ENCODE results near the gene DTNBP1. TPM values are rescaled to one million over a fixed set of nuclear protein-coding genes. Genes with fewer than 3 reads are reported as not detected.

DTNBP1 gene
- total and polyA plus RNA-seq, 2 donors (not counting 1 experiment from before 2014, with no cell fraction given), result 9.9 to 13.6 TPM

DNA sequence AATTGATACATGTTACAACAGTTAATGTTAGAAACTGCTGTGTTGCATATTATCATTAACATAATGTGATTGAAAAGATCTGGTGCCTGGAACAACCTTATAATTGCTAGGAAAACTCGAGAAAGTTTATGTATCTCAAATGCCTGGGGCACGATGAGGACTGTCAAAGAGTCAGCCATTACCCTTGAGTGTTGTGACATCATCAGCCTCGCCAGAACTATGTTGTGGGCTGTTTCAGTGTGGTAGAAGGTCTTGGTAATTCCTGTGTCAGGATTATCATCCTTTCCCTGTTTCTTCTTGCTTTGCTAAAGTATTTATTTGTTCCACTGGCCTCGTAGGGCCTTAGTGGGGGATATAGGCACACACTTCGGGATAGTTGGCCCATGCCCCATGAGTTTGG, 185.1 kb downstream of the DTNBP1 start:
- Histone ChIP-seq H3K9me3 (ENCODE audit: control insufficient read depth, insufficient read depth, low read depth, low read length) (no peaks in the 10 kb centered on the region), H2AFZ (ENCODE audit: low read length) (no peak overlapping the region), H3K27ac (ENCODE audit: insufficient read depth, low read length) (no peak overlapping the region), H3K4me1 (ENCODE audit: control insufficient read depth, extremely low read depth, insufficient read depth, low read length) (peaks cover 22% of the 10 kb centered on the region), H3K27me3 (ENCODE audit: control insufficient read depth, insufficient read depth, low read length) (no peaks in the 10 kb centered on the region), H4K20me1 (ENCODE audit: control insufficient read depth, extremely low read depth, insufficient read depth, low read length) (no peaks in the 10 kb centered on the region), H3K9ac (ENCODE audit: insufficient read depth, low read length) (no peak overlapping the region), H3K4me2 (ENCODE audit: extremely low read depth, insufficient read depth, low read length) (no peak overlapping the region), H3K36me3 (ENCODE audit: control insufficient read depth, insufficient read depth, low read length) (no peaks in the 10 kb centered on the region), H3K4me3 (replicated peaks in 1 of 4; ENCODE audit: control extremely low read depth in 1 of 4, insufficient read depth in 1 of 4, low read depth in 3 of 4, low read length in 4 of 4) (no peak overlapping the region), H3K79me2 (ENCODE audit: control insufficient read depth, insufficient read depth, low read length) (no peaks in the 10 kb centered on the region)
- no peak for TF ChIP-seq EZH2 (IDR thresholded peaks at IDR 0.05; ENCODE audit: low read length, missing control alignments)
- TF ChIP-seq, protein P1, sequence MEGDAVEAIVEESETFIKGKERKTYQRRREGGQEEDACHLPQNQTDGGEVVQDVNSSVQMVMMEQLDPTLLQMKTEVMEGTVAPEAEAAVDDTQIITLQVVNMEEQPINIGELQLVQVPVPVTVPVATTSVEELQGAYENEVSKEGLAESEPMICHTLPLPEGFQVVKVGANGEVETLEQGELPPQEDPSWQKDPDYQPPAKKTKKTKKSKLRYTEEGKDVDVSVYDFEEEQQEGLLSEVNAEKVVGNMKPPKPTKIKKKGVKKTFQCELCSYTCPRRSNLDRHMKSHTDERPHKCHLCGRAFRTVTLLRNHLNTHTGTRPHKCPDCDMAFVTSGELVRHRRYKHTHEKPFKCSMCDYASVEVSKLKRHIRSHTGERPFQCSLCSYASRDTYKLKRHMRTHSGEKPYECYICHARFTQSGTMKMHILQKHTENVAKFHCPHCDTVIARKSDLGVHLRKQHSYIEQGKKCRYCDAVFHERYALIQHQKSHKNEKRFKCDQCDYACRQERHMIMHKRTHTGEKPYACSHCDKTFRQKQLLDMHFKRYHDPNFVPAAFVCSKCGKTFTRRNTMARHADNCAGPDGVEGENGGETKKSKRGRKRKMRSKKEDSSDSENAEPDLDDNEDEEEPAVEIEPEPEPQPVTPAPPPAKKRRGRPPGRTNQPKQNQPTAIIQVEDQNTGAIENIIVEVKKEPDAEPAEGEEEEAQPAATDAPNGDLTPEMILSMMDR (conservative IDR thresholded peaks at IDR 0.05 in 1 of 2, IDR thresholded peaks at IDR 0.05 in 1 of 2; ENCODE audit: low read depth in 1 of 2, low read length in 2 of 2), result no peak
- DNase-seq (ENCODE audit: low read depth in 2 of 2), result peak in 1 of 2 donors; percentile 27

DNA sequence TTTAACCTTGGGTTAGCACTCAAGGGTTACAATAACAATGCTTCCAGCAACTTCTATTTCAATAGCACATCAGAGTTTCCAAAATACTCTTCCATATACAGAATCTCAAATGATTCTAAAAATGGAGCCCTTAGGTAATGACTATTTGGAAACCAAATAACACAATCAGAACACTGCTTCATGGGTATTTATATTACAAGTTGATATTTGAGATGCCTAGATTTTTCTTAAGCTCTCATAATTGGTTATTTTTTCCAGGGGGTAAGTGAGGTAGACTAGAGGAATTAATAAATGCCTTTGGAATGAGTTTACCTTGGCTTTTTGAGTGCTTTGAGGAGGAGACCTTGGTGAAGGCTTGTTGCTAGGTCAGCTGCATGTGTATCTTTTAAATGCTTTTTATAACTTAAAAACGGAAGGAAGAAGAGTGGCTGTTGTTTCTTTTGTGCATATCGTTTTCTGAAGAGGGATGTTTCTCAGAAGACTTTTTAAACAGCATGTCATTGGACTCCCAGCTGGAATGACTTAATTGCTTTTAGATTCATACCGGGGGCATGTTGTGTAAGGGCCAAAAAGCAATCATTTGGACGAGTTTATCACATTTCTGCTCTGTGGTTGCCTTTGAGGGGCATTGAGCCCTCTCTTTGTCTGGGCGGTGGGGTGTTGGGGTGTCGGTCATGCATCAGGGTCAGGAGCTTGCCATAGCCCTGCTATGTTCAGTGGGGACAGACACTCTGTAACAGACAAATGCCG, 186.0 kb downstream of the DTNBP1 start:
- no peak for TF ChIP-seq EZH2 (IDR thresholded peaks at IDR 0.05; ENCODE audit: low read length, missing control alignments)
- TF ChIP-seq, protein P1 (conservative IDR thresholded peaks at IDR 0.05 in 1 of 2, IDR thresholded peaks at IDR 0.05 in 1 of 2; ENCODE audit: low read depth in 1 of 2, low read length in 2 of 2), result no peak
- Histone ChIP-seq H3K4me3 (replicated peaks in 1 of 4; ENCODE audit: control extremely low read depth in 1 of 4, insufficient read depth in 1 of 4, low read depth in 3 of 4, low read length in 4 of 4) (peak overlapping the region in 1 of 4 experiments; percentile 3), H3K36me3 (ENCODE audit: control insufficient read depth, insufficient read depth, low read length) (no peaks in the 10 kb centered on the region), H3K27ac (ENCODE audit: insufficient read depth, low read length) (peak overlapping the region; percentile 44), H3K4me1 (ENCODE audit: control insufficient read depth, extremely low read depth, insufficient read depth, low read length) (peaks cover 22% of the 10 kb centered on the region), H3K79me2 (ENCODE audit: control insufficient read depth, insufficient read depth, low read length) (no peaks in the 10 kb centered on the region), H3K9me3 (ENCODE audit: control insufficient read depth, insufficient read depth, low read depth, low read length) (no peaks in the 10 kb centered on the region), H3K4me2 (ENCODE audit: extremely low read depth, insufficient read depth, low read length) (peak overlapping the region; percentile 69), H3K9ac (ENCODE audit: insufficient read depth, low read length) (no peak overlapping the region), H4K20me1 (ENCODE audit: control insufficient read depth, extremely low read depth, insufficient read depth, low read length) (no peaks in the 10 kb centered on the region), H2AFZ (ENCODE audit: low read length) (no peak overlapping the region), H3K27me3 (ENCODE audit: control insufficient read depth, insufficient read depth, low read length) (no peaks in the 10 kb centered on the region)
- DNase-seq (ENCODE audit: low read depth in 2 of 2), result peak; percentile 56 to 75

DNA sequence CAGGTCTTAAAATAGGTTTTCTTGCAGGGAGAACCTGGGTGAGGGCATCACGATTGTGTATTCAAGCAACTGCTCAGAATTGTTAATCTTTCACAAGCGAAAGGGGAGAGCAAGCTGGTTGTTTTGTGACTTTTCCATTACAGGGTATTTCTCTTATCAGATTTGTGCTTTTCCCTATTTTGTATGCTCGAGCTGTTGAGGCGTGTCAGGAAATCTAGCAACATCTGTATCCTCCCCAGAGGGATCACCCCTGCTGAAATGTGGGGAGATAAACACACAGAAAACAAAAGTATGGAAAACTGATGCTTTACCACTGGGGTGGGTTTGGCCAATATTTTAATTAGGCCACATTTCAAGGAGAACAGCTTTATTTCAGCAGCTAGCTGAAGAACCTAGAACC, 187.0 kb downstream of the DTNBP1 start:
- TF ChIP-seq, protein P1 (conservative IDR thresholded peaks at IDR 0.05 in 1 of 2, IDR thresholded peaks at IDR 0.05 in 1 of 2; ENCODE audit: low read depth in 1 of 2, low read length in 2 of 2), result no peak
- TF ChIP-seq EZH2 (IDR thresholded peaks at IDR 0.05; ENCODE audit: low read length, missing control alignments), result no peak
- Histone ChIP-seq H3K9me3 (ENCODE audit: control insufficient read depth, insufficient read depth, low read depth, low read length) (no peaks in the 10 kb centered on the region), H3K9ac (ENCODE audit: insufficient read depth, low read length) (no peak overlapping the region), H3K4me3 (replicated peaks in 1 of 4; ENCODE audit: control extremely low read depth in 1 of 4, insufficient read depth in 1 of 4, low read depth in 3 of 4, low read length in 4 of 4) (no peak overlapping the region), H3K36me3 (ENCODE audit: control insufficient read depth, insufficient read depth, low read length) (no peaks in the 10 kb centered on the region), H3K27me3 (ENCODE audit: control insufficient read depth, insufficient read depth, low read length) (no peaks in the 10 kb centered on the region), H2AFZ (ENCODE audit: low read length) (no peak overlapping the region), H3K79me2 (ENCODE audit: control insufficient read depth, insufficient read depth, low read length) (no peaks in the 10 kb centered on the region), H3K4me1 (ENCODE audit: control insufficient read depth, extremely low read depth, insufficient read depth, low read length) (peaks cover 22% of the 10 kb centered on the region), H4K20me1 (ENCODE audit: control insufficient read depth, extremely low read depth, insufficient read depth, low read length) (no peaks in the 10 kb centered on the region), H3K27ac (ENCODE audit: insufficient read depth, low read length) (peak overlapping the region; percentile 13), H3K4me2 (ENCODE audit: extremely low read depth, insufficient read depth, low read length) (no peak overlapping the region)
- no peak for DNase-seq (ENCODE audit: low read depth in 2 of 2)
